Naive thymus-derived CD4-positive, alpha-beta T cell (primary cell): Measurements from ENCODE around the gene TMEM19. TPM values are rescaled to one million over a fixed set of nuclear protein-coding genes. Genes with fewer than 3 reads are reported as not detected.

Experiments
- ATAC-seq: fragments of 150-1000 bp; cut with Tn5 transposase; 2 replicates; pipeline ENCODE4 v1.10.0; 2021; ENCODE audit warnings: mild to moderate bottlenecking, moderate library complexity
- CTCF ChIA-PET: fragments of 350-600 bp; sonication (Branson Sonifier 250); formaldehyde crosslinking; loops from one replicate; lab custom pipeline; 2021; ENCODE audit warnings: antibody characterized with exemption; lab: Charles Lee
- POLR2A ChIA-PET: fragments of 350-600 bp; sonication (Branson Sonifier 250); formaldehyde crosslinking; loops from one replicate; lab custom pipeline; 2021; ENCODE audit warnings: antibody characterized with exemption, inconsistent platforms; lab: Charles Lee
- DNase-seq, 9 donors: peaks; one replicate each; pipeline versions ENCODE4 v3.0.0 to v3.0.0-alpha.2; 2020 to 2022; ENCODE audit warnings: mixed read lengths in 1 of 9
- H3K27ac ChIP-seq: one replicate; pipeline ENCODE4 v1.7.0; 2013; ENCODE audit warnings: mild to moderate bottlenecking, low read depth, low read length, moderate library complexity
- H3K27me3 ChIP-seq, 2 donors: one replicate each; pipeline ENCODE4 v1.7.0; 2013; ENCODE audit warnings: low read length in 2 of 2, mild to moderate bottlenecking in 2 of 2, moderate library complexity in 2 of 2; ENCODE audit not compliant: control insufficient read depth in 2 of 2, insufficient read depth in 2 of 2
- H3K36me3 ChIP-seq, 3 experiments: 1 replicate in 2 of 3; 2 replicates in 1 of 3; pipeline ENCODE4 v1.7.0; 2013; ENCODE audit warnings: low read length in 3 of 3, mild to moderate bottlenecking in 3 of 3, moderate library complexity in 1 of 3; ENCODE audit not compliant: insufficient read depth in 3 of 3, control insufficient read depth in 2 of 3
- H3K4me1 ChIP-seq, 2 donors: one replicate each; pipeline ENCODE4 v1.7.0; 2013; ENCODE audit warnings: low read length in 2 of 2, mild to moderate bottlenecking in 2 of 2, moderate library complexity in 1 of 2; ENCODE audit not compliant: control insufficient read depth in 2 of 2, insufficient read depth in 2 of 2
- H3K4me3 ChIP-seq: 2 replicates; pipeline ENCODE4 v1.7.0; 2013; ENCODE audit warnings: mild to moderate bottlenecking, low read length
- H3K9me3 ChIP-seq, 3 experiments: 1 replicate in 2 of 3; 2 replicates in 1 of 3; pipeline ENCODE4 v1.7.0; 2013; ENCODE audit warnings: low read length in 3 of 3; ENCODE audit not compliant: control insufficient read depth in 2 of 3
- H3K27ac Mint-ChIP-seq, 9 donors: one replicate each; pipeline ENCODE4 v1.8.0; 2020 to 2022; ENCODE audit warnings: mixed read lengths in 9 of 9, mild to moderate bottlenecking in 8 of 9, moderate library complexity in 5 of 9, inconsistent platforms in 2 of 9
- H3K27me3 Mint-ChIP-seq, 5 donors: one replicate each; pipeline ENCODE4 v1.8.0; 2021 to 2022; ENCODE audit warnings: mixed read lengths in 5 of 5, mild to moderate bottlenecking in 1 of 5
- H3K36me3 Mint-ChIP-seq, 5 donors: one replicate each; pipeline ENCODE4 v1.8.0; 2020 to 2022; ENCODE audit warnings: mixed read lengths in 5 of 5, mild to moderate bottlenecking in 3 of 5, inconsistent platforms in 1 of 5
- H3K4me1 Mint-ChIP-seq, 7 donors: one replicate each; pipeline ENCODE4 v1.8.0; 2020 to 2022; ENCODE audit warnings: mixed read lengths in 7 of 7, mild to moderate bottlenecking in 3 of 7, inconsistent platforms in 1 of 7
- H3K4me3 Mint-ChIP-seq, 10 donors: one replicate each; pipeline ENCODE4 v1.8.0; 2020 to 2022; ENCODE audit warnings: mild to moderate bottlenecking in 10 of 10, mixed read lengths in 10 of 10, moderate library complexity in 6 of 10, inconsistent platforms in 2 of 10
- H3K9me3 Mint-ChIP-seq, 11 donors: one replicate each; pipeline ENCODE4 v1.8.0; 2020 to 2022; ENCODE audit warnings: mixed read lengths in 11 of 11, mild to moderate bottlenecking in 4 of 11, inconsistent platforms in 1 of 11, moderate library complexity in 1 of 11
- intact Hi-C, 2 donors: fragments of 100-400 bp; cut with micrococcal nuclease; formaldehyde crosslinking; loops; one replicate each; pipeline ENCODE4 v1.15.1; 2023
- polyA plus RNA-seq, 2 donors: library from polyadenylated mRNA; unstranded; fragments of 300-500 nt; fragmentation: Illumina TruSeq; gene quantifications; one replicate each; pipeline ENCODE4 v1.2.3, GENCODE V29; 2021
- total RNA-seq, 6 experiments: library from RNA in 5 of 6; stranded (reverse) in 5 of 6; gene quantifications; 1 replicate in 5 of 6; 2 replicates in 1 of 6; pipeline ENCODE4 v1.2.3 and lab custom pipeline; 2021 to 2026

TMEM19 gene
- total RNA-seq (10 to 100 TPM; 13.9 to 17.7 (median 14.7) TPM), polyA plus RNA-seq (10 to 100 TPM; 25.3 to 43.0 TPM), total RNA-seq (lab: John Stamatoyannopoulos, UW) (9.6 reads per million, percentile 35 among the genes with 10 or more reads in this experiment)

DNA sequence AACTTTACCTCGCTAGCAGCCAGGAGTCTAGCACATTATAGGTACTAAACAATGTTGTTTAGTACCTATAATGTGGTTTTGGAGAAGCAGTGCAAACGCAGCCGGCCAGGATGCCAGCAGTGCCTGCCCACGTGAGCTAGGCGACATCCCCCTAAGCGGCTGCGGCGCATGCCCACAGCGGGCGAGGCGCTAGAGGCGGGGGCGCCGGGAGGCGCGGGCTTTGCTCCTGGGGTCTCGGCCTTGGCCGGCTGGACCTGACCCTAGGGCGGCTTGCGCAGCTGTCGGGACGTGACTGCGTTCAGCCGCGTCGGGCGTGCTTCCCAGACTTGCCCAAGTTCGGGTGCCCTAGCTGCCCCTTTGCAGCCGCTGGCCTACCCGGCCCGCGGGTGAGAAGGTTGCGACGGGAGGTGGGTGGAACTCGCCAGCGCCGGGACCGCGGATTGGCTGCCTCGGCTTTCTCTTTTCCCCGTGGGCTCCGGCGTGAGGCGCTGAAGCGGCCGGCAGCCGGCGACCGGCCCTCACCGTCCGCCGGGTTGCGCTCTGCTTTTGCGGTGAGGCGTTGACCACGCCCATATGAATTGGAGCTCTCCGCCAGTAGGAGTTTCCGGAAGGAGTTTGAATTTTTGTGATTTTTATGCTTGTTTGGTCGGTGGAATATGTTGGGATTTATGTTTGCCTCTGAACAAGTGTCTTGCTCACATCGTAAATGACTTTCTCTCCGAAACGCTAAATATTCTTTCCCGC is at the start of gene TMEM19:
Gene TMEM19, plus strand, starts transcription at position 169 of the 744 bp plus-strand sequence. CDS start 599 bp downstream, outside the sequence.
- CTCF ChIA-PET: interaction anchor here (1.8 to 5.1 kb wide), 2 partner anchors 22 to 61 kb away, joined by 10 to 35 read pairs; partner anchors contain the start of genes THAP2 and ZFC3H1
- peak within 1 kb of the TSS; percentile 87 for H3K27ac ChIP-seq
- Mint-ChIP-seq H3K27ac (peak within 1 kb of the TSS; percentile 85 to 97 (median 91)), H3K4me3 (peak within 1 kb of the TSS; percentile 85 to 99 (median 94)), H3K36me3 (no peaks in the 10 kb centered on the region), H3K9me3 (no peaks in the 10 kb centered on the region), H3K27me3 (no peaks in the 10 kb centered on the region), H3K4me1 (peaks cover 15 to 55% (median 38%) of the 10 kb centered on the region in 7 donors)
- POLR2A ChIA-PET: interaction anchor here (0.7 to 6.2 kb wide), 17 partner anchors 9 to 154 kb away, joined by 3 to 214 read pairs (median 4); partner anchors contain the start of genes RAB21, TBC1D15, THAP2 and ZFC3H1
- intact Hi-C loops: loop anchor here (1.0 to 5.0 kb wide), 8 partner anchors 22 to 1949 kb away; partner anchors contain the start of genes RAB21 (in 2 of the 2), RAB3IP (in 2 of the 2), TBC1D15 (in 2 of the 2) and THAP2 (in 2 of the 2)
- H3K9me3 ChIP-seq: no peaks in the 10 kb centered on the region
- peaks cover 0 to 6% (median 0%) of the 10 kb centered on the region in 3 experiments for H3K36me3 ChIP-seq
- ATAC-seq: peak; percentile 90
- H3K4me3 ChIP-seq: peak within 1 kb of the TSS; percentile 96
- peak; percentile 78 to 88 (median 86) for DNase-seq
- H3K4me1 ChIP-seq: peaks cover 21 to 23% of the 10 kb centered on the region in 2 donors
- no peaks in the 10 kb centered on the region for H3K27me3 ChIP-seq

- H3K4me3 Mint-ChIP-seq: no peak overlapping the region
Measured at GRCh38 chr12:71636704-71637115, 49.2 kb upstream of the TMEM19 start.

GRCh38 chr12:71638499-71638898 is 47.4 kb upstream of the TMEM19 start:
- Histone ChIP-seq H3K4me1 (no peaks in the 10 kb centered on the region), H3K4me3 (no peak overlapping the region), H3K9me3 (no peaks in the 10 kb centered on the region), H3K27me3 (no peaks in the 10 kb centered on the region), H3K27ac (no peak overlapping the region), H3K36me3 (peaks cover 20 to 57% (median 56%) of the 10 kb centered on the region in 3 experiments)
- Mint-ChIP-seq H3K27me3 (no peaks in the 10 kb centered on the region), H3K36me3 (peaks cover 5 to 32% (median 24%) of the 10 kb centered on the region in 5 donors), H3K27ac (peak overlapping the region in 7 of 9 donors; percentile 19 to 56 (median 51)), H3K4me1 (peaks cover 2 to 20% (median 15%) of the 10 kb centered on the region in 7 donors), H3K4me3 (no peak overlapping the region), H3K9me3 (no peaks in the 10 kb centered on the region)
- POLR2A ChIA-PET: no interaction called here
- intact Hi-C loops: no loop called here
- ATAC-seq: no peak
- DNase-seq: no peak
- CTCF ChIA-PET: interaction anchor here (0.9 kb wide), 1 partner anchor 106 kb away, joined by 3 read pairs; no protein-coding TSS in a partner anchor

More at GRCh38 chr12:71636704-71637115, 49.2 kb upstream of the TMEM19 start:
- peak overlapping the region in 8 of 9 donors; percentile 8 to 91 (median 59) for H3K27ac Mint-ChIP-seq
- Histone ChIP-seq H3K27me3 (no peaks in the 10 kb centered on the region), H3K9me3 (no peaks in the 10 kb centered on the region), H3K27ac (no peak overlapping the region), H3K4me1 (no peaks in the 10 kb centered on the region), H3K4me3 (no peak overlapping the region), H3K36me3 (peaks cover 27 to 63% (median 57%) of the 10 kb centered on the region in 3 experiments)
- CTCF ChIA-PET: interaction anchor here (0.5 to 1.9 kb wide), 20 partner anchors 9 to 693 kb away, joined by 3 to 19 read pairs (median 4); partner anchors contain the start of genes THAP2 and ZFC3H1
- intact Hi-C loops: loop anchor here (1.0 to 2.0 kb wide), 7 partner anchors 9 to 1758 kb away; partner anchors contain the start of gene ZFC3H1 (in 2 of the 2)
- DNase-seq: peak in 7 of 9 donors; percentile 27 to 65 (median 58)
- H3K4me1 Mint-ChIP-seq: peaks cover 0 to 18% (median 12%) of the 10 kb centered on the region in 7 donors
- H3K9me3 Mint-ChIP-seq: no peaks in the 10 kb centered on the region
- H3K27me3 Mint-ChIP-seq: no peaks in the 10 kb centered on the region
- ATAC-seq: peak; percentile 84
- peaks cover 4 to 36% (median 24%) of the 10 kb centered on the region in 5 donors for H3K36me3 Mint-ChIP-seq
- POLR2A ChIA-PET: interaction anchor here (0.7 to 1.2 kb wide), 4 partner anchors 10 to 111 kb away, joined by 3 to 5 read pairs (median 4); partner anchors contain the start of genes THAP2 and ZFC3H1

GRCh38 chr12:71639341-71639760 is 46.5 kb upstream of the TMEM19 start:
- H3K4me1 Mint-ChIP-seq: peaks cover 10 to 28% (median 21%) of the 10 kb centered on the region in 7 donors
- H3K4me3 ChIP-seq: no peak overlapping the region
- H3K36me3 ChIP-seq: peaks cover 19 to 55% (median 54%) of the 10 kb centered on the region in 3 experiments
- no peaks in the 10 kb centered on the region for H3K9me3 Mint-ChIP-seq
- no peaks in the 10 kb centered on the region for H3K4me1 ChIP-seq
- intact Hi-C loops: no loop called here
- H3K9me3 ChIP-seq: no peaks in the 10 kb centered on the region
- ATAC-seq (peak; percentile 43), DNase-seq (no peak)
- ChIA-PET POLR2A (no interaction called here), CTCF (no interaction called here)
- peaks cover 13 to 34% (median 28%) of the 10 kb centered on the region in 5 donors for H3K36me3 Mint-ChIP-seq
- no peak overlapping the region for H3K4me3 Mint-ChIP-seq
- H3K27ac ChIP-seq: no peak overlapping the region
- H3K27me3 ChIP-seq: no peaks in the 10 kb centered on the region
- peak overlapping the region in 6 of 9 donors; percentile 30 to 71 (median 53) for H3K27ac Mint-ChIP-seq
- H3K27me3 Mint-ChIP-seq: no peaks in the 10 kb centered on the region

DNA sequence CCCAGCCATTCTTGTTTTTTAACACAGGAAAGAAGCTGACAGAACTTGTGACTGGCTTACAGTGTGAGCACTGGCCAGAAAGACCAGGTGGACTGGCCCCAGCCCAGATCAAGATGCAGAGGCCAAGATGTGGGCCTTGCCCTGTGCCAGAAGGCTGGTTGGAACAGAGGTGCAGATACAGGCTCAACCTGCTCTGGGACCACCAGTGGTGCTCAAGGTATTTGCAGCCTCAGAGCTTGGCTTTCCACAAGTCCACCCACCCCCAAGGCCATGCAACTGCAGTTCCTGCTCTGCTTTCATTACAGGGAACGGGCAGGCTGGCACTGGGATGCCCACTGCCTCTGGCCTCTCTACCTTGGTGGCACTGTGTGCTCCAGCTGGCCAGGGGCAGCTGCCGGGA is 45.6 kb upstream of the TMEM19 start:
- H3K27ac Mint-ChIP-seq: peak overlapping the region in 3 of 9 donors; percentile 21 to 59 (median 46)
- peaks cover 15 to 49% (median 49%) of the 10 kb centered on the region in 3 experiments for H3K36me3 ChIP-seq

DNA sequence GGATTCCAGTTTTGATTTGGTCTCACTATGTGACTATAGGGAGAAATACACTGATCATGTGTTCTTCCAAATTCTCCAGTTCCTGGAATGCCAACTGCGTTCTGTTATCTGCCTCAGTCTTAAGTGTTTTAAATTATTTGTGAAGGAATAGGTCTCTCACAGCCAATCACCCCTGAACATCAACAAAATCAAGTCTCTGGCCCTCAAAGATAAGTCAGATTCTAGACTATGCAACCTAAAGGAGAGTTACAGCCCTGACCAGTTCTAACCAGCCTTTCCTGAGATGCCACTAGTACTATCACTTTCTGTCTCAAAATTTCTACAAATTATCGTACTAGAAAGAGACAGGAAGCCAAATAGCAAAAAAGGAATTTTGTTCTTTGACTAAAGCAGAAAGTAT is 44.5 kb upstream of the TMEM19 start:
- no peak overlapping the region for H3K4me3 Mint-ChIP-seq
- H3K36me3 Mint-ChIP-seq: peaks cover 13 to 30% (median 26%) of the 10 kb centered on the region in 5 donors
- intact Hi-C loops: no loop called here
- H3K4me1 Mint-ChIP-seq: peaks cover 17 to 35% (median 26%) of the 10 kb centered on the region in 7 donors
- Histone ChIP-seq H3K4me1 (peaks cover 0 to 4% of the 10 kb centered on the region in 2 donors), H3K27ac (no peak overlapping the region), H3K9me3 (no peaks in the 10 kb centered on the region), H3K4me3 (no peak overlapping the region), H3K36me3 (peaks cover 13 to 43% (median 42%) of the 10 kb centered on the region in 3 experiments), H3K27me3 (no peaks in the 10 kb centered on the region)
- ATAC-seq: no peak
- POLR2A ChIA-PET: no interaction called here
- CTCF ChIA-PET: no interaction called here
- no peaks in the 10 kb centered on the region for H3K9me3 Mint-ChIP-seq
- peak overlapping the region in 7 of 9 donors; percentile 8 to 73 (median 29) for H3K27ac Mint-ChIP-seq
- DNase-seq: no peak
- H3K27me3 Mint-ChIP-seq: no peaks in the 10 kb centered on the region

More for the DNA sequence above, 45.6 kb upstream of the TMEM19 start:
- intact Hi-C loops: no loop called here
- Mint-ChIP-seq H3K9me3 (no peaks in the 10 kb centered on the region), H3K27me3 (no peaks in the 10 kb centered on the region), H3K36me3 (peaks cover 13 to 32% (median 27%) of the 10 kb centered on the region in 5 donors), H3K4me3 (no peak overlapping the region), H3K4me1 (peaks cover 15 to 32% (median 24%) of the 10 kb centered on the region in 7 donors)
- DNase-seq: no peak
- no peak for ATAC-seq
- ChIA-PET CTCF (no interaction called here), POLR2A (no interaction called here)
- Histone ChIP-seq H3K4me1 (peaks cover 0 to 3% of the 10 kb centered on the region in 2 donors), H3K27ac (no peak overlapping the region), H3K9me3 (no peaks in the 10 kb centered on the region), H3K4me3 (no peak overlapping the region), H3K27me3 (no peaks in the 10 kb centered on the region)
